WERI-Rb-1 (cell line): ENCODE data around the gene CGA.

ENCODE experiments used
- DNase-seq: peaks from one replicate; pipeline ENCODE4 v3.0.0-alpha.2; 2020
- H3K27ac ChIP-seq: fragments of 250-450 bp; sonication (Bioruptor Pico); 2 replicates; pipeline ENCODE4 v1.5.1; 2020; ENCODE audit warnings: mild to moderate bottlenecking, moderate library complexity
- H3K27me3 ChIP-seq: fragments of 250-450 bp; sonication (Bioruptor Pico); 2 replicates; pipeline ENCODE4 v1.5.1; 2021; ENCODE audit warnings: mild to moderate bottlenecking, low read depth, moderate library complexity; ENCODE audit not compliant: insufficient read depth, severe bottlenecking
- H3K36me3 ChIP-seq: fragments of 250-450 bp; sonication (Bioruptor Pico); 2 replicates; pipeline ENCODE4 v1.5.1; 2020; ENCODE audit warnings: mild to moderate bottlenecking, moderate library complexity
- H3K4me3 ChIP-seq: 2 replicates; pipeline ENCODE4 v1.5.1; 2011; ENCODE audit warnings: low read depth, mild to moderate bottlenecking, control low read depth, low read length
- H3K9me3 ChIP-seq: fragments of 250-450 bp; sonication (Bioruptor Pico); 2 replicates; pipeline ENCODE4 v1.5.1; 2021; ENCODE audit warnings: mild to moderate bottlenecking, moderate library complexity; ENCODE audit not compliant: severe bottlenecking
- TF ChIP-seq, protein P1 (sequence below): IDR thresholded peaks from 2 replicates; pipeline ENCODE4 v1.5.1; 2011; ENCODE audit warnings: low read depth, mild to moderate bottlenecking, control low read depth, inconsistent platforms, low read length

Gene CGA

GRCh38 chr6:87040729-87041128 lies 54.2 kb downstream of the CGA start:
- TF ChIP-seq, protein P1, sequence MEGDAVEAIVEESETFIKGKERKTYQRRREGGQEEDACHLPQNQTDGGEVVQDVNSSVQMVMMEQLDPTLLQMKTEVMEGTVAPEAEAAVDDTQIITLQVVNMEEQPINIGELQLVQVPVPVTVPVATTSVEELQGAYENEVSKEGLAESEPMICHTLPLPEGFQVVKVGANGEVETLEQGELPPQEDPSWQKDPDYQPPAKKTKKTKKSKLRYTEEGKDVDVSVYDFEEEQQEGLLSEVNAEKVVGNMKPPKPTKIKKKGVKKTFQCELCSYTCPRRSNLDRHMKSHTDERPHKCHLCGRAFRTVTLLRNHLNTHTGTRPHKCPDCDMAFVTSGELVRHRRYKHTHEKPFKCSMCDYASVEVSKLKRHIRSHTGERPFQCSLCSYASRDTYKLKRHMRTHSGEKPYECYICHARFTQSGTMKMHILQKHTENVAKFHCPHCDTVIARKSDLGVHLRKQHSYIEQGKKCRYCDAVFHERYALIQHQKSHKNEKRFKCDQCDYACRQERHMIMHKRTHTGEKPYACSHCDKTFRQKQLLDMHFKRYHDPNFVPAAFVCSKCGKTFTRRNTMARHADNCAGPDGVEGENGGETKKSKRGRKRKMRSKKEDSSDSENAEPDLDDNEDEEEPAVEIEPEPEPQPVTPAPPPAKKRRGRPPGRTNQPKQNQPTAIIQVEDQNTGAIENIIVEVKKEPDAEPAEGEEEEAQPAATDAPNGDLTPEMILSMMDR = no peak
- H3K4me3 ChIP-seq = no peak overlapping the region
- no peak for DNase-seq
- H3K36me3 ChIP-seq = no peaks in the 10 kb centered on the region
- no peak overlapping the region for H3K27ac ChIP-seq
- H3K9me3 ChIP-seq = no peaks in the 10 kb centered on the region
- no peaks in the 10 kb centered on the region for H3K27me3 ChIP-seq
